ENCODE results near the gene HNRNPCL1.
"Not testable (repeated sequence)": the region's sequence is repeated elsewhere in the genome, so short reads cannot be mapped to it uniquely, and the experiment has no call there.

HNRNPCL1 gene

DNA sequence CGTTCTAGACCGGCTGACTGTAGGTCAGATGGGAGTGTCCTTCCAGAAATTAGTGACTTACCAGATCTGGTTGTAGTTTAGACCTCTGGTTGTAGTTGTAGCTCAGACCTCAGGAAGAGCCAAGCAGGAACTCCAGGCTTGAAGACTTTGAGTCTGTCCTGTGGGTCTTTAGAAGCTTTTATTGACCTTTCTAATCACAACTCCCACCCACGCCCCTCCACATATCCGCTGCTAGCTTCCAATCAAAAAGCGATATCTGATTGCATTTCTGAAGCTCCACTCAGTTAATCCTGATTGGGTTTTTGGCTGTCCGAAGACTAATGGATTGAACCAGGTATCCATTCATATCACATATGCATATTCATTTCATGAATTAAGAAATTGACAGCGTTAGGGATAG lies at the start of gene HNRNPCL1:
Gene HNRNPCL1 (minus strand): TSS at position 101 of the 400 bp plus-strand sequence. CDS start 431 bp downstream, outside the sequence.
- H3K9me3 Mint-ChIP-seq; H3K4me3 Mint-ChIP-seq; ATAC-seq; DNase-seq (ENCODE audit: low spot score in 2 of 2); H3K4me1 Mint-ChIP-seq; H3K36me3 Mint-ChIP-seq; H3K27ac Mint-ChIP-seq: not testable (repeated sequence)

DNA sequence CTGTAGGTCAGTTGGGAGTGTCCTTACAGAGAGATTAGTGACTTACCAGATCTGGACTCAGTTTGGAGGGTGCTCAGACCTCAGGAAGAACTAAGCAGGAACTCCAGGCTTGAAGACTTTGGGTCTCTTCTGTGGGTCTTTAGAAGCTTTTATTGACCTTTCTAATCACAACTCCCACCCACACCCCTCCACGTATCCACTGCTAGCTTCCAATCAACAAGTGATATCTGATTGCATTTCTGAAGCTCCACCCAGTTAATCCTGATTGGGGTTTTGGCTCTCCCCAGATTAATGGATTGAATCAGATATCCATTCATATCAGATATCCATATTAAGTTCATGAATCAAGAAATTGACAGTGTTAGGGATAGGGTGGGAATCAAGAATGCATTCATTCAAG lies 49.6 kb upstream of the HNRNPCL1 start, which contains the start of gene PRAMEF10:
Gene PRAMEF10 (minus strand): TSS at position 101 of the 400 bp plus-strand sequence. CDS start 2,423 bp downstream, outside the sequence.
- H3K27ac Mint-ChIP-seq; H3K4me3 Mint-ChIP-seq; ATAC-seq; H3K36me3 Mint-ChIP-seq; DNase-seq (ENCODE audit: low spot score in 2 of 2); H3K4me1 Mint-ChIP-seq; H3K9me3 Mint-ChIP-seq: not testable (repeated sequence)

DNA sequence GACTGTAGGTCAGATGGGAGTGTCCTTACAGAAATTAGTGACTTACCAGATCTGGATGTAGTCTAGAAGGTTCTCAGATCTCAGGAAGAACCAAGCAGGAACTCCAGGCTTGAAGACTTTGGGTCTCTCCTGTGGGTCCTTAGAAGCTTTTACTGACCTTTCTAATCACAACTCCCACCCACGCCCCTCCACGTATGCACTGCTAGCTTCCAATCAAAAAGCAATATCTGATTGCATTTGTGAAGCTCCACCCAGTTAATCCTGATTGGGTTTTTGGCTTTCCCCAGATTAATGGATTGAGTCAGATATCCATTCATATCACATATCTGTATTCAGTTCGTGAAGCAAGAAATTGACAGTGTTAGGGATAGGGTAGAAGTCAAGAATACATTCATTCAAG lies 37.6 kb upstream of the HNRNPCL1 start, which contains the start of gene PRAMEF4:
Gene PRAMEF4 (minus strand): TSS at position 101 of the 400 bp plus-strand sequence. CDS start 2,807 bp downstream, outside the sequence.
- not testable (repeated sequence) for ATAC-seq; H3K9me3 Mint-ChIP-seq; H3K36me3 Mint-ChIP-seq; H3K4me1 Mint-ChIP-seq; DNase-seq (ENCODE audit: low spot score in 2 of 2); H3K4me3 Mint-ChIP-seq; H3K27ac Mint-ChIP-seq

DNA sequence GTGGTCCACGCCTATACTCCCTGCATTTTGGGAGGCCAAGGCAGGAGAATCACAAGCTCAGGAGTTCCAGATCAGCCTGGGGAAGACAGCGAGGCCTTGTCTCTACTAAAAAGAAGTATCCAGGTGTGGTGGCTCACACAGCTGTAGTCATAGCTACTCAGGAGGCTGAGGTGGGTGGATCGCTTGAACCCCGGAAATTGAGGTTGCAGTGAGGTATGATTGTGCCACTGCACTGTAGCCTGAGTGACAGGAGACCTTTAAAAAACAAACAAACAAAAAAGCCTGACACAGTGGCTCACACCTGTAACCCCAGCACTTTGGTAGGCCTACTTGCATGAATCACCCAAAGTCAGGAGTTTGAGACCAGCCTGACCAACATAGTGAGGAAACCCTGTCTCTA lies 29.9 kb upstream of the HNRNPCL1 start:
- not testable (repeated sequence) for H3K36me3 Mint-ChIP-seq; H3K9me3 Mint-ChIP-seq; H3K4me3 Mint-ChIP-seq; H3K4me1 Mint-ChIP-seq; DNase-seq (ENCODE audit: low spot score in 2 of 2); H3K27ac Mint-ChIP-seq; ATAC-seq

DNA sequence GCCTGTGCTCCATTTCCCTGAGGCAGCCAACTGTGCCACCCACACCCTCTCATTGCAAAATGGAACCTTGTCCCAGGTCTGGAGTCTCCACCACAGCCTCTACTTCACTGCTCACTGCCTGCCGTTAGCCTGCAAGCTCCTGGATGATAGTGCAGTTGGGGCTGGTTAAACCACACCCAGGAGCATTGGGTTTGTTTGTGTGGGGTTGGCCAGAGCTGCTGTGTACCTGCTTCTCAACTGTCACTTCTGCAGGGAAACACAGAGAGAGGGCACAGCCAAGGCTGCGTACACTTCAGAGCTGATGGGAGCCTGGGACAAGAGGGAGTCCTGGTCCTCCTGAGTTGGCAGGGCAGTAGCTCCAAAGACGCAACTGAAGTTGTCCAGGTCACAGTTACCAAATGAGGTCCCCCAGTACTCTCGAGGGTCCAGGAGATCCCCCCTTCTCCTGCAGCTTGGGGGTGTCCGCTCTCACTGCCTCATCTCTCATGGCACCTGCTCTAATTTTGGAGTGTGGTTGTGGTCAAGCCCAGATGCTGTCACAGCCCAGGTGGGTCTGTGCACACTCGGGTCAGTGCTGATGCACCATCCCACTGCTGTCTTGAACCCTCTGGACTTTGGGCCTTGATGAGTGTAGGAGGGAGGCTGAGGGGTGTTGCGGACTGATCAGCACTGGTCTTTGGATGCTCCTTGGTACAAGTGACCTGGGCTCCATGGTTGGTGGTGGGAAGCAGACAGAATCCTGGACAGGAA lies 14.8 kb upstream of the HNRNPCL1 start:
- H3K4me1 Mint-ChIP-seq; H3K4me3 Mint-ChIP-seq; H3K36me3 Mint-ChIP-seq; ATAC-seq; H3K9me3 Mint-ChIP-seq; H3K27ac Mint-ChIP-seq; DNase-seq (ENCODE audit: low spot score in 2 of 2): not testable (repeated sequence)

DNA sequence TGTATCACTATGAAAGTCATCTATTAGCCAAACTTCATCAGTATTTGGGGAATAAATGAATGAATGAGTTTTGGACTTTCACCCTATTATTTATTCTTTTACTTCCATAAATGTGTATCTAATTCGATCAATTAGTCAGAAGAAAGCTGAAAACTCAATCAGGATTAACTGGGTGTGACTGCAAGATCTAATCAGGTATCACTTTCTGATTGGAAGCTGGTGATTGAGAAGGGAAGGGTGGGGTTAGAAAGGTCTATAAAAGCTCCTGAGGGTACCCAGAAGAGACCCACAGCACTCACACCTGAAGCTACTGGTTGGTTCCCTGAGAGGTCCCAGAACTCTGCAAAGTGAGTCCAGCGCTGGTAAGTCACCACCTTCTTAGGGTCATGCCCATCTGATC lies 8.3 kb upstream of the HNRNPCL1 start, which contains the start of gene PRAMEF2:
Gene PRAMEF2 (plus strand): TSS at position 301 of the 400 bp plus-strand sequence. CDS start 1,924 bp downstream, outside the sequence.
- DNase-seq (ENCODE audit: low spot score in 2 of 2): peak in 1 of 2 donors; percentile 15
- not testable (repeated sequence) for H3K9me3 Mint-ChIP-seq, H3K4me3 Mint-ChIP-seq, H3K36me3 Mint-ChIP-seq, ATAC-seq, H3K4me1 Mint-ChIP-seq, H3K27ac Mint-ChIP-seq

DNA sequence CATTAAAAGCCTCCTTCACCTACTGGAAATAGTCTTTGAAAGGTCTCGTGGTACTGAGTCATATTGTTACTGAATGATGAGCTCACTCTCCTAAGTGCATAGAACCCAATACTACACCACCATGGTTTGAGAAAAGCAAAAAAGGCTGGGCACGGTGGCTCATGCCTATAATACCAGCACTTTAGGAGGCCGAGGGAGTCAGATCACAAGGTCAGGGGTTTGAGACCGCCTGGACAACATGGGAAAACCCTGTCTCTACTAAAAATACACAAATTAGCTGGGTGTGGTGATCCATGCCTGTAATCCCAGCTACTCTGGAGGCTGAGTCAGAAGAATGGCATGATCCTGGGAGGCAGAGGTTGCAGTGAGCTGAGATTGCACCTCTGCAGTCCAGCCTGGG lies 3.3 kb upstream of the HNRNPCL1 start:
- no peaks in the 10 kb centered on the region for H3K9me3 Mint-ChIP-seq
- DNase-seq (ENCODE audit: low spot score in 2 of 2): no peak
- H3K27ac Mint-ChIP-seq: no peak overlapping the region
- H3K36me3 Mint-ChIP-seq: no peaks in the 10 kb centered on the region
- H3K4me1 Mint-ChIP-seq: no peaks in the 10 kb centered on the region
- no peak overlapping the region for H3K4me3 Mint-ChIP-seq
- no peak for ATAC-seq

DNA sequence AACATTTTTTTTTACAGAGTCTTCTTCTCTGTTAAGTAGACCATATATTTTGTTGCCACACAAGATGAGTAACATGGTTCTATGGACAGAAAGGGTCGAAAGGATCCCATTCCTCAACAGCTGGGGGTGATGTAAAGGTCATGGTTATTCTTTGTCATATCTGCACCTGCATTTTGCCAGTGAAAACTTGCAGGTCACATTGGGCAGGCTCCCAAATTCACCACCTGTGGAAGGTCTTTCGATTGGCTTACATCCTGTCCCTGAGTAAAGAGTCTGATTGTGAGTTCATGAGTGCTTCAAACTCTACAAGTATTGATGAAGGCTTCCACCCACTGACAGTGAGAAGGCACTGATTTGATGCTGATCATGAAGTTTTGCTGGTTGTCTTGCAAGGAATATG lies 15.3 kb downstream of the HNRNPCL1 start:
- not testable (repeated sequence) for H3K4me1 Mint-ChIP-seq; ATAC-seq; DNase-seq (ENCODE audit: low spot score in 2 of 2); H3K4me3 Mint-ChIP-seq; H3K36me3 Mint-ChIP-seq; H3K27ac Mint-ChIP-seq; H3K9me3 Mint-ChIP-seq

DNA sequence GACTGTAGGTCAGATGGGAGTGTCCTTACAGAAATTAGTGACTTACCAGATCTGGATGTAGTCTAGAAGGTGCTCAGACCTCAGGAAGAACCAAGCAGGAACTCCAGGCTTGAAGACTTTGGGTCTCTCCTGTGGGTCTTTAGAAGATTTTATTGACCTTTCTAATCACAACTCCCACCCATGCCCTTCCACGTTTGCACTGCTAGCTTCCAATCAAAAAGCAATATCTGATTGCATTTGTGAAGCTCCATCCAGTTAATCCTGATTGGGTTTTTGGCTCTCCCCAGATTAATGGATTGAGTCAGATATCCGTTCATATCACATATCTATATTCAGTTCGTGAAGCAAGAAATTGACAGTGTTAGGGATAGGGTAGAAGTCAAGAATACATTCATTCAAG lies 17.2 kb downstream of the HNRNPCL1 start, which contains the start of gene PRAMEF11:
Gene PRAMEF11 (minus strand): TSS at position 101 of the 400 bp plus-strand sequence. CDS start 2,621 bp downstream, outside the sequence.
- H3K27ac Mint-ChIP-seq; H3K9me3 Mint-ChIP-seq; H3K4me3 Mint-ChIP-seq; DNase-seq (ENCODE audit: low spot score in 2 of 2); H3K36me3 Mint-ChIP-seq; ATAC-seq; H3K4me1 Mint-ChIP-seq: not testable (repeated sequence)

DNA sequence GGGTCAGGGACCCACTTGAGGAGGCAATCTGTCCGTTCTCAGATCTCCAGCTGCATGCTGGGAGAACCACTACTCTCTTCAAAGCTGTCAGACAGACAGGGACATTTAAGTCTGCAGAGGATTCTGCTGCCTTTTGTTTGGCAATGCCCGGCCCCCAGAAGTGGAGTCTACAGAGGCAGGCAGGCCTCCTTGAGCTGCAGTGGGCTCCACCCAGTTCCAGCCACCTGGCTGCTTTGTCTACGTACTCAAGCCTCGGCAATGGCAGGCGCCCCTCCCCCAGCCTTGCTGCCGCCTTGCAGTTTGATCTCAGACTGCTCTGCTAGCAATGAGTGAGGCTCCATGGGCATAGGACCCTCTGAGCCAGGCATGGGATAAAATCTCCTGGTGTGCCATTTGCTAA lies 29.5 kb downstream of the HNRNPCL1 start:
- not testable (repeated sequence) for H3K4me1 Mint-ChIP-seq; H3K27ac Mint-ChIP-seq; DNase-seq (ENCODE audit: low spot score in 2 of 2); H3K9me3 Mint-ChIP-seq; H3K4me3 Mint-ChIP-seq; ATAC-seq; H3K36me3 Mint-ChIP-seq

DNA sequence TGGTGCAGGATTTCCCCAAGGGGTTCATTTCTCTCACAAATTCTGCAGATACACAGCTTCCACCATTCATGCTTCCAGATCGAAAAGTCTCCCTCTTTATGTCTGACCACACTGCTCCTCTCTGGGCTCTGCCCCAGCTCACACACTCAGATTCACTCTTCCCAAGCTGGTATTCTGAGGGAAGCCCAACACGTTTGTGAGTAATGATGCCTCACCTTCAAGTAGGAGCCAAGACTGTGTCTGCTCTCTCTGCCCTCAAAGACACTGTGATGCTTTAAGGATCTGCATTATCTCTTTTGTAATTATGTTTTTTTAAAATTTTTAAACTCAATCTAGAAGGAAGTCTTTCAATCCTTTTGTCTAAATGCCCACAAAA lies 37.1 kb downstream of the HNRNPCL1 start:
- H3K9me3 Mint-ChIP-seq: no peaks in the 10 kb centered on the region
- H3K4me1 Mint-ChIP-seq: no peaks in the 10 kb centered on the region
- DNase-seq (ENCODE audit: low spot score in 2 of 2): no peak
- ATAC-seq: no peak
- H3K36me3 Mint-ChIP-seq: no peaks in the 10 kb centered on the region
- H3K4me3 Mint-ChIP-seq: no peak overlapping the region
- no peak overlapping the region for H3K27ac Mint-ChIP-seq

DNA sequence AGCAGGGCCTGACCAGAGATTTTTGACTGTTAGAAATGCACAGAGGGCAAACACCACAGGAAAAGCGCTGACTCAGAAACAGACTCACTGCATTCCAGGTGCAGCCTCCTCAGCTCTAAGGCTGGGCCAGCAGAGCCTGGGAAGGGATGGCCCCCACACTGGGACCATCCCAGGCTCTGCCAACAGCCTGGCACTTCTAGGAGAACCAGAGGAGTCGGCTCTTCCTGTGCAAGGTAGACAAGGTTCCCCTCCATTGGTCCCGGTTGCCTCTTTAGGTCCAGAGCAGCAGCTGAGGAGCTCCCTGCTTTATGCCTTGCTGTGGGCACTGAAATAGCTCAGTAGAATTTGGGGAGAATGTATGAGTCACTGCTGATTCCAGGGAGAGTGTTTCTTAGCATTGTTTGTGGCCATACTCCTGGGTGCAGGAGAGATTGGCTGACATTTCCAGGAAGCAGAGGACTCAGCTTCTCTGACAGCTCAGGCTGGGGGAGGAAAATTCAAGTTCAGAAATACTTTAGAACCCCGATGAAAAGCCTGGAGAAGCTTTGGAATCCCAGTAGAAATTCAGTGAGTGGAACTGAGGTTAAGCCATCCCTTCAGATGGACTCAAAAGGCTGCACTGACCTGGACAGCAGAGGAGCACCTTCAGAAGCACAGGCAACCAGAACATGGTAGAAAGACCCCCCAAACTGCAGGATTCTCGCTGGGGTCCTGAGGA lies 37.7 kb downstream of the HNRNPCL1 start:
- H3K27ac Mint-ChIP-seq: no peak overlapping the region
- no peaks in the 10 kb centered on the region for H3K4me1 Mint-ChIP-seq
- no peaks in the 10 kb centered on the region for H3K36me3 Mint-ChIP-seq
- DNase-seq (ENCODE audit: low spot score in 2 of 2): no peak
- H3K4me3 Mint-ChIP-seq: no peak overlapping the region
- ATAC-seq: no peak
- H3K9me3 Mint-ChIP-seq: peaks cover 2% of the 10 kb centered on the region

DNA sequence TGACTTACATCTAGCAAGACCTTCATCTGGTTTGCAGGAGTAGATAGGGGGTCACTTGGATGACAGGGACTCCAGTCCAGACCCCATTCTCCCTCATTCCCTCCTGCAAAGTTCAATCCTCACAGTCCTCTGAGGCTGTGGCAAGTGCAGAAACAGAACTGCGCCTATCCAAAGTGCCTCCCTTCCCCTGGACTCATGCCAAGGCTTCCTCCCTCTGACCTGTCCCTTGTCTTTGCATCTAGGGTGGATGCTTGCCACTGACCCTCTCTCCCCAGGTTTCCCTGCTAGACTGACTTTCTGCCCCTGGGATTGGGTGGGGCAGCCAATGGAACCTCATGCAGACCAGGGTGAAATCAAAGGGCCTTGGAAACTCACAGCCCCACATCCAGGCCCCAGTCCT lies 38.6 kb downstream of the HNRNPCL1 start:
- Mint-ChIP-seq H3K4me1 (no peaks in the 10 kb centered on the region), H3K9me3 (peaks cover 6% of the 10 kb centered on the region), H3K27ac (no peak overlapping the region), H3K36me3 (no peaks in the 10 kb centered on the region), H3K4me3 (no peak overlapping the region)
- DNase-seq (ENCODE audit: low spot score in 2 of 2) (no peak), ATAC-seq (no peak)

DNA sequence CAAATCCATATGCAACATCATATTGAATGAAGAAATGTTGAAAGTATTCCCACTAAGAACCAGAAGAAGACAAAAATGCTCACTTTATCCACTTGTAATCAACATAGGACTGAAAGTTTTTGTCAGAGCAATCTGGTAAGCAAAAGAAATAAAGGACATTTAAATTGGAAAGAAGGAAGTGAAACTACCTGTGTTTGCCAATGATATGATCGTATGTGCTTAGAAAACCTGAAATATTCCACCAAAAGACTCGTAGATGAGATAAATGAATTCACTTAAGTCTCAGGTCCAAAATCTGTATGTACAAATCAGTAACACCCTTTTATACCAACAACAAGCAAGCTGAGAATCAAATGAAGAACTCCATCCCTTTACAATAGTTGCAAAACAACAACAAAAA lies 48.8 kb downstream of the HNRNPCL1 start:
- Mint-ChIP-seq H3K36me3 (no peaks in the 10 kb centered on the region), H3K4me1 (no peaks in the 10 kb centered on the region), H3K27ac (no peak overlapping the region), H3K4me3 (no peak overlapping the region), H3K9me3 (peaks cover 4% of the 10 kb centered on the region)
- DNase-seq (ENCODE audit: low spot score in 2 of 2) (no peak), ATAC-seq (no peak)

DNA sequence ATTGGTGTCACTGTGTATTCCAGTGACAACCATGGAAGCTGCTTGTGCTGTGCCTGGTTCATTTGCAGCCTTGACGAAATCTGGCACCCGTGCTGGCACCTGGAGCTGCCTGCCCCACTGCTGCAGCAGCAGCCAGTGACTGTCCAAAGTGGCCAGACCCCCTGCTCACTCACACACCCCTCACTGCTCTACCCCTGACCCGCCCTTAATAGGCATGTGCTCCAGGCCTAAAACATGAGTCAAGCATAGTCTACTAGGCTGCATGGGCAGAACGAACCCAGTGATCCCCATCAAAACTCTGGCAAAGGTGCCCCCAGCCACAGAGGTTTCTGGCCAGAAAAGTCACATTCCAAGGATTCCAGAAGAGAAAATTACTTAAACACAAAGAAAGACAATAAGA lies 49.6 kb downstream of the HNRNPCL1 start:
- no peaks in the 10 kb centered on the region for H3K4me1 Mint-ChIP-seq
- H3K9me3 Mint-ChIP-seq: peaks cover 2% of the 10 kb centered on the region
- DNase-seq (ENCODE audit: low spot score in 2 of 2): no peak
- no peak overlapping the region for H3K4me3 Mint-ChIP-seq
- H3K27ac Mint-ChIP-seq: no peak overlapping the region
- ATAC-seq: no peak
- H3K36me3 Mint-ChIP-seq: no peaks in the 10 kb centered on the region
